ENCODE data around the gene CLDN12.
"Not testable (repeated sequence)": the region's sequence is repeated elsewhere in the genome, so short reads cannot be mapped to it uniquely, and the experiment has no call there.

Gene CLDN12

GRCh38 chr7:90445633-90446032 lies 42.4 kb downstream of the CLDN12 start:
- DNase-seq: no peak

- no peak for DNase-seq
Observed at GRCh38 chr7:90446137-90446899, 43.1 kb downstream of the CLDN12 start.

GRCh38 chr7:90453259-90453891 lies 50.1 kb downstream of the CLDN12 start:
- peak; percentile 74 for DNase-seq

- no peak for DNase-seq
Observed at GRCh38 chr7:90453931-90454330, 50.7 kb downstream of the CLDN12 start.

- DNase-seq: peak; percentile 38
Observed at GRCh38 chr7:90455163-90456030, 52.1 kb downstream of the CLDN12 start.

- peak; percentile 12 for DNase-seq
Observed at GRCh38 chr7:90458104-90458503, 54.8 kb downstream of the CLDN12 start.

GRCh38 chr7:90459888-90460287 lies 56.6 kb downstream of the CLDN12 start:
- no peak for DNase-seq

- no peak for DNase-seq
Observed at GRCh38 chr7:90461219-90461618, 58.0 kb downstream of the CLDN12 start.

- not testable (repeated sequence) for DNase-seq
Observed at GRCh38 chr7:90463151-90463628, 59.9 kb downstream of the CLDN12 start.

Measured in NCI-H2171 (cell line).